ENCODE data around the gene LRP8. TPM values are rescaled to one million over a fixed set of nuclear protein-coding genes. Genes with fewer than 3 reads are reported as not detected.

The LRP8 gene
- total and polyA plus RNA-seq, 2 donors (not counting 3 experiments of a cell fraction or from before 2014, with no cell fraction given), result 40.9 to 62.2 TPM

DNA sequence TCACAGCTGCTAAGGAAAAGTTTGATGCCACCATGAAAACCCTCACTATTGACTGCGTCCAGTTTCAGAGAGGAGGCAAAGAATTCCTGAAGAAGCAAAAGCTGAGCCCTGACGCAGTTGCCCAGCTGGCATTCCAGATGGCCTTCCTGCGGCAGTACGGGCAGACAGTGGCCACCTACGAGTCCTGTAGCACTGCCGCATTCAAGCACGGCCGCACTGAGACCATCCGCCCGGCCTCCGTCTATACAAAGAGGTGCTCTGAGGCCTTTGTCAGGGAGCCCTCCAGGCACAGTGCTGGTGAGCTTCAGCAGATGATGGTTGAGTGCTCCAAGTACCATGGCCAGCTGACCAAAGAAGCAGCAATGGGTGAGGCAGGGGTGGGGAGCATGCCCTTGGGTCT, 116.9 kb downstream of the LRP8 start:
- Histone ChIP-seq H3K4me3 (replicated peaks in 1 of 3; ENCODE audit: insufficient read depth in 1 of 3, low read depth in 1 of 3, low read length in 3 of 3) (no peak overlapping the region), H3K4me2 (ENCODE audit: insufficient read depth, low read length) (no peak overlapping the region), H2AFZ (ENCODE audit: low read depth, low read length) (no peak overlapping the region), H3K36me3 (ENCODE audit: control insufficient read depth in 2 of 2, extremely low read depth in 1 of 2, insufficient read depth in 2 of 2, low read length in 2 of 2) (peaks cover 15 to 18% of the 10 kb centered on the region in 2 experiments), H3K27me3 (ENCODE audit: control insufficient read depth in 2 of 2, insufficient read depth in 2 of 2, low read length in 2 of 2) (no peaks in the 10 kb centered on the region), H3K79me2 (ENCODE audit: control insufficient read depth, insufficient read depth, low read length) (no peaks in the 10 kb centered on the region), H3K9me1 (replicated peaks; ENCODE audit: control insufficient read depth, extremely low read depth, insufficient read depth, low read length) (no peaks in the 10 kb centered on the region), H3K9me3 (replicated peaks; ENCODE audit: control insufficient read depth, insufficient read depth, low read length) (no peaks in the 10 kb centered on the region), H4K20me1 (replicated peaks; ENCODE audit: control insufficient read depth, extremely low read depth, insufficient read depth, low read length) (no peaks in the 10 kb centered on the region), H3K9ac (replicated peaks; ENCODE audit: extremely low read depth, insufficient read depth, low read length) (no peak overlapping the region), H3K27ac (ENCODE audit: insufficient read depth, low read depth, low read length) (no peak overlapping the region), H3K4me1 (ENCODE audit: control insufficient read depth, extremely low read depth, insufficient read depth, low read length) (no peaks in the 10 kb centered on the region)
- FAIRE-seq, result no peak
- BruUV-seq (replicated peaks), result no TSS peak
- intact Hi-C loops (cut with micrococcal nuclease) (no loop called here), dilution Hi-C loops (cut with MboI; ENCODE audit: extremely low pct_ligation_motif_present, low sequenced_read_pairs) (no loop called here)
- ChIA-PET CTCF (no interaction called here), POLR2A (no interaction called here)
- no peak for DNase-seq (ENCODE audit: low read depth, low spot score)
- no peak for TF ChIP-seq JUN (IDR thresholded peaks at IDR 0.05; ENCODE audit: borderline replicate concordance, insufficient read depth, insufficient read length, low read depth)
- TF ChIP-seq, protein P1, sequence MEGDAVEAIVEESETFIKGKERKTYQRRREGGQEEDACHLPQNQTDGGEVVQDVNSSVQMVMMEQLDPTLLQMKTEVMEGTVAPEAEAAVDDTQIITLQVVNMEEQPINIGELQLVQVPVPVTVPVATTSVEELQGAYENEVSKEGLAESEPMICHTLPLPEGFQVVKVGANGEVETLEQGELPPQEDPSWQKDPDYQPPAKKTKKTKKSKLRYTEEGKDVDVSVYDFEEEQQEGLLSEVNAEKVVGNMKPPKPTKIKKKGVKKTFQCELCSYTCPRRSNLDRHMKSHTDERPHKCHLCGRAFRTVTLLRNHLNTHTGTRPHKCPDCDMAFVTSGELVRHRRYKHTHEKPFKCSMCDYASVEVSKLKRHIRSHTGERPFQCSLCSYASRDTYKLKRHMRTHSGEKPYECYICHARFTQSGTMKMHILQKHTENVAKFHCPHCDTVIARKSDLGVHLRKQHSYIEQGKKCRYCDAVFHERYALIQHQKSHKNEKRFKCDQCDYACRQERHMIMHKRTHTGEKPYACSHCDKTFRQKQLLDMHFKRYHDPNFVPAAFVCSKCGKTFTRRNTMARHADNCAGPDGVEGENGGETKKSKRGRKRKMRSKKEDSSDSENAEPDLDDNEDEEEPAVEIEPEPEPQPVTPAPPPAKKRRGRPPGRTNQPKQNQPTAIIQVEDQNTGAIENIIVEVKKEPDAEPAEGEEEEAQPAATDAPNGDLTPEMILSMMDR (IDR thresholded peaks at IDR 0.05; ENCODE audit: extremely low read depth in 1 of 2, insufficient read depth in 1 of 2, low read depth in 1 of 2, low read length in 2 of 2), result no peak
- TF ChIP-seq GATA2 (IDR thresholded peaks at IDR 0.05; ENCODE audit: insufficient read depth, insufficient read length, low read depth, low read length), result no peak
- TF ChIP-seq EZH2 (IDR thresholded peaks at IDR 0.05; ENCODE audit: borderline replicate concordance, low read depth, low read length, severe bottlenecking), result no peak
- TF ChIP-seq POLR2A (IDR thresholded peaks at IDR 0.05; ENCODE audit: low read depth, low read length), result no peak
- TF ChIP-seq, protein P2, sequence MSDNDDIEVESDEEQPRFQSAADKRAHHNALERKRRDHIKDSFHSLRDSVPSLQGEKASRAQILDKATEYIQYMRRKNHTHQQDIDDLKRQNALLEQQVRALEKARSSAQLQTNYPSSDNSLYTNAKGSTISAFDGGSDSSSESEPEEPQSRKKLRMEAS (IDR thresholded peaks at IDR 0.05; ENCODE audit: insufficient read depth, insufficient read length), result no peak
- TF ChIP-seq MYC (IDR thresholded peaks at IDR 0.05; ENCODE audit: low read depth, low read length), result no peak
- no peak for TF ChIP-seq POLR2AphosphoS5 (IDR thresholded peaks at IDR 0.05; ENCODE audit: insufficient read depth, low read depth, low read length)
- TF ChIP-seq FOS (IDR thresholded peaks at IDR 0.05; ENCODE audit: borderline replicate concordance, insufficient read depth, low read length), result no peak
